Psoas muscle (tissue), 8 donors: ENCODE measurements around the gene BTBD9. TPM values are rescaled to one million over a fixed set of nuclear protein-coding genes. Genes with fewer than 3 reads are reported as not detected.
A peak's percentile ranks its signal among the peaks of the same experiment; 100 is the strongest.

Source experiments
- ATAC-seq, 4 donors: fragments of 200-7000 bp; cut with Tn5 transposase; one replicate each; pipeline ENCODE4 v1.9.1; 2020; ENCODE audit warnings: moderate library complexity in 3 of 4, mild to moderate bottlenecking in 2 of 4
- DNase-seq, 2 donors: peaks; one replicate each; pipeline ENCODE4 v3.0.0-alpha.2; 2020
- H3K27ac ChIP-seq: fragments of 200-600 bp; one replicate; pipeline ENCODE4 v1.8.0; 2022
- H3K27me3 ChIP-seq, 3 donors: fragments of 200-600 bp in 1 of 3; one replicate each; pipeline versions ENCODE4 v1.6.1 to v1.8.0; 2013 to 2022; ENCODE audit warnings: low read length in 2 of 3, mild to moderate bottlenecking in 2 of 3, moderate library complexity in 1 of 3; ENCODE audit not compliant: insufficient read depth in 3 of 3
- H3K36me3 ChIP-seq, 2 donors: fragments of 200-600 bp in 1 of 2; one replicate each; pipeline versions ENCODE4 v1.6.1 to v1.8.0; 2013 to 2022; ENCODE audit warnings: low read depth in 1 of 2, mild to moderate bottlenecking in 1 of 2, moderate library complexity in 1 of 2; ENCODE audit not compliant: insufficient read depth in 1 of 2
- H3K4me1 ChIP-seq: fragments of 200-600 bp; one replicate; pipeline ENCODE4 v1.8.0; 2022
- H3K4me3 ChIP-seq: fragments of 200-600 bp; one replicate; pipeline ENCODE4 v1.8.0; 2022; ENCODE audit warnings: mild to moderate bottlenecking
- H3K9me3 ChIP-seq: fragments of 200-600 bp; one replicate; pipeline ENCODE4 v1.8.0; 2022
- WGBS, 3 donors: extraction: QIAGEN DNeasy Blood & Tissue Kit; methylation state at CpG; one replicate each; pipeline versions ENCODE4 v1.1.6 to v1.1.7; 2013; 5-methylcytosine and 5-hydroxymethylcytosine counted together
- intact Hi-C, 2 donors: fragments of 100-400 bp; cut with DNase I; formaldehyde crosslinking; loops; one replicate each; pipeline versions ENCODE4 v1.11.0 to v1.14.2; 2022
- polyA plus RNA-seq, 3 donors: library from polyadenylated mRNA; stranded (reverse); fragments of 200-250 nt; gene quantifications; one replicate each; pipeline ENCODE4 v1.2.3, GENCODE V29; 2013
- total RNA-seq, 4 donors: library from RNA; stranded (reverse); fragmentation: NEBNext Ultra II Directional in 2 of 4; extraction: Animal tissue kit (Norgen Biotek cat#: 25700) in 2 of 4; gene quantifications; one replicate each; pipeline versions ENCODE4 v1.2.1 to v1.2.4, GENCODE V29; 2021 to 2023
- TF ChIP-seq, protein P1 (sequence below): fragments of 200-600 bp; IDR thresholded peaks from one replicate; pipeline ENCODE4 v1.8.0; 2022; ENCODE audit warnings: antibody characterized with exemption
- donor health status: healthy with polysubstance abuse.
- donor health status: DM: no; HTN: no; CAD: no; lungs with moderate emphysema.
- donor health status: Bipolar disorder and iron deficiency.
- donor health status: healthy.
- donor health status: DM: yes; HTN: yes; CAD: no.
- donor health status: DM: no; HTN: no; CAD: no.
- donor health status: DM: no; HTN: no; CAD: no.
- donor health status: DM: yes; HTN: yes; CAD: no.

The BTBD9 gene
- total and polyA plus RNA-seq, 7 donors, result 2.3 to 10.9 (median 8.4) TPM

- Histone ChIP-seq H3K36me3 (peaks cover 0 to 3% of the 10 kb centered on the region in 2 donors), H3K27ac (no peak overlapping the region), H3K27me3 (no peaks in the 10 kb centered on the region), H3K4me3 (no peak overlapping the region), H3K4me1 (no peaks in the 10 kb centered on the region), H3K9me3 (no peaks in the 10 kb centered on the region)
- DNase-seq, result no peak
- TF ChIP-seq, protein P1, sequence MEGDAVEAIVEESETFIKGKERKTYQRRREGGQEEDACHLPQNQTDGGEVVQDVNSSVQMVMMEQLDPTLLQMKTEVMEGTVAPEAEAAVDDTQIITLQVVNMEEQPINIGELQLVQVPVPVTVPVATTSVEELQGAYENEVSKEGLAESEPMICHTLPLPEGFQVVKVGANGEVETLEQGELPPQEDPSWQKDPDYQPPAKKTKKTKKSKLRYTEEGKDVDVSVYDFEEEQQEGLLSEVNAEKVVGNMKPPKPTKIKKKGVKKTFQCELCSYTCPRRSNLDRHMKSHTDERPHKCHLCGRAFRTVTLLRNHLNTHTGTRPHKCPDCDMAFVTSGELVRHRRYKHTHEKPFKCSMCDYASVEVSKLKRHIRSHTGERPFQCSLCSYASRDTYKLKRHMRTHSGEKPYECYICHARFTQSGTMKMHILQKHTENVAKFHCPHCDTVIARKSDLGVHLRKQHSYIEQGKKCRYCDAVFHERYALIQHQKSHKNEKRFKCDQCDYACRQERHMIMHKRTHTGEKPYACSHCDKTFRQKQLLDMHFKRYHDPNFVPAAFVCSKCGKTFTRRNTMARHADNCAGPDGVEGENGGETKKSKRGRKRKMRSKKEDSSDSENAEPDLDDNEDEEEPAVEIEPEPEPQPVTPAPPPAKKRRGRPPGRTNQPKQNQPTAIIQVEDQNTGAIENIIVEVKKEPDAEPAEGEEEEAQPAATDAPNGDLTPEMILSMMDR, result no peak
- ATAC-seq, result no peak
- intact Hi-C loops, result no loop called here
- 79 to 83% (median 79%) methylated on average over 29 of the region's 29 CpGs for WGBS, 3 donors
Observed at GRCh38 chr6:38163186-38164130, 476.3 kb downstream of the BTBD9 start.

GRCh38 chr6:38162493-38163185, 477.1 kb downstream of the BTBD9 start:
- no peak overlapping the region for H3K27ac ChIP-seq
- peaks cover 0 to 3% of the 10 kb centered on the region in 2 donors for H3K36me3 ChIP-seq
- intact Hi-C loops, result no loop called here
- H3K4me1 ChIP-seq, result no peaks in the 10 kb centered on the region
- DNase-seq, result peak in 1 of 2 donors; percentile 21
- TF ChIP-seq, protein P1, result no peak
- H3K27me3 ChIP-seq, result no peaks in the 10 kb centered on the region
- no peak for ATAC-seq
- 94 to 97% (median 96%) methylated on average over 17 of the region's 17 CpGs for WGBS, 3 donors
- no peak overlapping the region for H3K4me3 ChIP-seq
- no peaks in the 10 kb centered on the region for H3K9me3 ChIP-seq

DNA sequence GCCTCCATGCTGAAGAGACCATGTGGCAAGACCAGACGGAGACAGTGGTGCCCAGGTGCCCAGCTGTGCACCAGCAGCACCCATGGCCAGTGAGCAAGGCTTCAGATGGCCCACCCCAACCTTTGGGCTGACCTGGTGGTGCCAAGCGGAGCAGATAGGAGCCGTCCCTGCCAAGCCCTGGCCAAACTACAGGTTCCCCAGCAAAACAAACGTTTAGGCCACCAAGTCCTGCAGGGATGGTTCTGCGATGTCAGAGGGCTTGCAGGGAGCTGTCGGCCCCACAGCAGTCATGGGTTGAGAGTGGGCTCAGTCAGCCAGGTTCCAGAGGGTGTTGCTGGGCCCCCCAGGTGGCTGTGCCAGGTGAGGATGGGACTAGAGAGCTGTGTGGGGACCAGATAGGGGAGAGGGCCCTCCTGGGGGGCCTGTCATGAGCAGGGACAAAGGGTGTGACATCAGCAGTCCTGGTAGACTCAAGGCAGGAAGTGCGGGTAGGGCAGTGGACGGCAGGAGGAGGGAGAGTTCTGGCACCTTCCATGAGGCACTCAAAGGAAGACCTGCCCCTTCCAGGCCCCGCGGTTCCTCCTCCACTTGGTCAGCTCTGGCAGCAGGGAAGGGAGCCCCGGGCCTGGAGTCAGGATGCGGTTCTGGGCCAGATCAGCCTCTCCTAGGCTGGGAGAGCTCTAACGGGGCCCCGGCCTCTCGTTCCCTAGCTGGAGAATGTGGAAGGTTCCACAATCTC, 477.8 kb downstream of the BTBD9 start:
- WGBS, 3 donors, result 80 to 91% (median 89%) methylated on average over 14 to 15 of the region's 15 CpGs

DNA sequence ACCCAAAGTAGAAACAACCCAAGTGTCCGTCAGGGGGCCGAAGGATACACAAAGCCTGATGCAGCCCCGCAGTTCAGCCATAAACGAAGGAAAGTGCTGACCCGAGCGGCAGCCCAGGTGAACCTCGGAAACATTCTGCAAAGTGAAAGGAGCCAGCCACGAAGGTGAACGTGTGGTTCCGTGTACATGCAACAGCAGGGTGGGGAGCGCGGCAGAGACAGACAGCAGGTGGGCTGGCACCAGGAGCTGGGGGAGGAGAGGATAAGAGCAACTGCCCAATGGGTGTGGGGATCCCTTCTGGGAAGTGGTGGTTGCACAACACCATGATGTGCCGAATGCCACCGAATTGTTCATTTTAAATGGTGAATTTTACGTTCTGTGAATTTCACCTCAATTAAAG, 478.4 kb downstream of the BTBD9 start:
- intact Hi-C loops, result no loop called here
- DNase-seq, result no peak
- 91 to 97% (median 94%) methylated on average over 15 of the region's 15 CpGs for WGBS, 3 donors

More for the DNA sequence above, 477.8 kb downstream of the BTBD9 start:
- no peaks in the 10 kb centered on the region for H3K9me3 ChIP-seq
- ATAC-seq (peak in 1 of 4 donors; percentile 5), DNase-seq (no peak)
- H3K4me1 ChIP-seq, result no peaks in the 10 kb centered on the region
- intact Hi-C loops, result no loop called here
- peaks cover 0 to 3% of the 10 kb centered on the region in 2 donors for H3K36me3 ChIP-seq
- TF ChIP-seq, protein P1, result no peak
- no peak overlapping the region for H3K27ac ChIP-seq
- no peaks in the 10 kb centered on the region for H3K27me3 ChIP-seq
- H3K4me3 ChIP-seq, result no peak overlapping the region

More for the DNA sequence above, 478.4 kb downstream of the BTBD9 start:
- no peaks in the 10 kb centered on the region for H3K27me3 ChIP-seq
- no peak for ATAC-seq
- no peaks in the 10 kb centered on the region for H3K4me1 ChIP-seq
- no peaks in the 10 kb centered on the region for H3K9me3 ChIP-seq
- no peak overlapping the region for H3K27ac ChIP-seq
- TF ChIP-seq, protein P1, result no peak
- H3K4me3 ChIP-seq, result no peak overlapping the region
- peaks cover 0 to 3% of the 10 kb centered on the region in 2 donors for H3K36me3 ChIP-seq
